GM21515 (cell line): ENCODE results near the gene RAD54L.

Experiments
- ATAC-seq: cut with Tn5 transposase; IDR thresholded peaks from one replicate; pipeline ENCODE4 v1.9.1; 2021; ENCODE audit not compliant: unreplicated experiment

Gene RAD54L

DNA sequence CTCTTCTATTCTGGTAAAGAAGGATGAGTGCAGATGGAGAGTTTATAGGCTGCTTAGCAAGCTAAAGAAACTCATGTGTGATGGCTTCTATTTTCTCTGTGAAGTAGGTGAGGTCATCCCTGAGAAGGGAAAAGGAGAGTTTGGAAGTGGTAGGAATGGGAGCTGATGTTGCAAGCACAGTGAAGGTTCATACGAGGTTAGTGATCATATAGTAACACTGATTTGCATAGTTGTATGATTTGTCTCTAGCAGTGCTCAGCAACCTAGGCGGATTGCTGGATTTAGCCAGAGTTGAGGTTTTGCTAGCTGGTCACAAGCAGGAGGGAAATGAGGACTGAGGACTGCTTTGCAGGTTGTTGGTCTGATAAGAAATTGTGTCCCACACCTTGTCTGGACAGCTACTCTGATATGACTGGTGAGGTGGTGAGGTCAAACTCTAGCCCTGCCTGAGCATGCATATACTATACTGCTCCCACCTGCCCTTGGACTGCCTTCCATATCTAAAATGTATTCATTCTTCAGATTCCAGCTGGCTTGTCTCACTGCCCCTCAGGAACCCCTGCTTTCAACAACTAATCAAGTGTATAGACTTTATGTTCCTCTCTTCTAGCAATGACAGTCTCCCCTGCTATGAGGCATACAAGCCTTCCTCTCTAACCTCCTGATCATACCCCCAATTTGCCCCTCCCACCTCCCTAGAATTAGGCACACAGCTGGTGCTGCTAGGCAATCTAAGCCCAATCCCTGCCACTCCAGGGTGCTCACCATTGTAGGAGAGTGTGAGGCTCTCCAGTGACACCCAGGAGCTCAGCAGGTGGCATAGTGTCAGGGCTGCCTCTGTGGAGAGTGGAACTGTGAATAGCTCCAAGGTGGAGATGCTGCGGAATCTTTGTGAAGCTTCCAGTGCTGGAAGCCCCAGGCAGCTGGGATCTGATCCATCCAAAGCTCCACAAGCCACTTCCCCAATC lies 37.3 kb downstream of the RAD54L start:
- ATAC-seq = no peak

DNA sequence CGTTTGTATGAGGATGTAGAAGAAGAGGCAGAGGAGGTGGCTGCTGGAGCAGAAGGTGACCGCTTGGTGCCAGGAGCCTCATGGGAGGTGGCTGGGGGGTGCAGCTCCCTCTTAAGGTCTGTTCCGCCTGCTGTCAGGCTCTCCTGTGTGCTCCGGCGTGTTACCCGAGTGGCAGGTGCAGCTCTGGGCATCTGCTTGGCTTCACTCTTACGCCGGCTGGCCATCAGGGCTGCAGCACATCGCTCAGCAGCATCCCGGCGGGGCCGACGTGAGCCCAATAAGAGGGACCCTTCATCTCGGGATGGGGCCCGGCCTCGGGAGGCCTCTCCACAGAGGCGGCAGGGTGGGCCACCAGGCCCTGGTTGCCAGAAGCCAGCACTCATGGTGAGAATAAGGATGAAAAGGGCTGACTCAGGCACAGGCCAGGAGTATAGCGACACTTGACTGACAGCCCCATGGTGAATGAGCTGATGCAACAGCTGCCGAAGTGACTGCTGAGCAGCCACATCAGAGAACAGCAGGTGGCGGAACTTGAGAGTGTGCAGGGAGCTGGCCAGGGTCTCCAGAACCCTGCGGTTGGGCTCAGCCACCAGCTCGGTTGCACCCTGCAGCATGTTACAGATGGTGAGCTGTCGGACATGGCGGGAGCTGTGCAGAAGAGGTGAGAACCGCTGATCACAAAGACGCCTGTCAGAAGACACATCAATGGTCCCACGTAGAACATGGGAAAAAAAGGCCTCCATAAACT lies 38.3 kb downstream of the RAD54L start:
- no peak for ATAC-seq

DNA sequence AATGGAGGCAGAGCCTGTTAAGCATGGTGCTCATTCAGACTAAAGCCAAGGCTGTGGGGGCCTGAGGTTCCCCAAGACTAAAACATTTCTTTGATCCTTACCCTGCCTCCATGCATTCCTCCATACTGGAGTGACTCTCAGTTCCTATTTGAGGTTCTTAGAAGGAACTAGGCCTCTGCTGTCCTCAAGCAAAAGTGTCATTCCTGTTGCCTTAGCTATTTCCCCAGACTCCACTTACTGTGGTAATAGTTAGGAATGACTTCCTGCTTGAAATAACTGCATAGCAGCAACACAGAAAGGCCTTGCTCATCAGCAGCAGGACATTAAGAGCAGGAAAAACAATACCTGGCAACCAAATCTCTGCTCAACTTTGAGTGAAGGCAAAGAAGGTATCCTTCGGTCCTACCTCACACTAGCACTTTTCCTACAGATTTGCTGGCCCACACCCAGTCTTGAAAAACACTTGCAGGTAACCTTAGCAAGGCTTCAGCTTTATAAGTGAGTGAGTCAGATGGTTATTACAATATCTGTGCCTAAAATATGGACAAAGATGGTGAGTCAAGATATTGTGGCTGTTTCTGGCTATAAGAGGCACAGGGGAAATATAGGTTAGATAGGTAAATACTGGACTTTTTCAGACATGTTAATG lies 41.0 kb downstream of the RAD54L start:
- ATAC-seq = no peak

DNA sequence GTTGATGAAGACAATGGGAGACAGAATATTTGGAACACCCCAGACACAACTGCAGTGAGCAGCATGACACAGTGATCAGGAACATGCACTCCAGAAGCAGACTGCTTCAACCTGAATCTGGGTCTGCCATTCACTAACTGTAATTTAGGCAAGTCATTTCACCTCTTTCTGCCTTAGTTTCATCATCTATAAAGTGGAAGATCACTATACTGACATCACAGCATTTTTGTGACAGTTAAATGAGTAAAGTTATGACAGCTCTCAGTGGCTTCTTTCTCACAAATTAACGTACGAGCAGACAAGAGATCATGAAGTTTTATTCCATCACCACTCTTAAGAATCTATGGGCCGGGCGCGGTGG lies 41.6 kb downstream of the RAD54L start:
- no peak for ATAC-seq

DNA sequence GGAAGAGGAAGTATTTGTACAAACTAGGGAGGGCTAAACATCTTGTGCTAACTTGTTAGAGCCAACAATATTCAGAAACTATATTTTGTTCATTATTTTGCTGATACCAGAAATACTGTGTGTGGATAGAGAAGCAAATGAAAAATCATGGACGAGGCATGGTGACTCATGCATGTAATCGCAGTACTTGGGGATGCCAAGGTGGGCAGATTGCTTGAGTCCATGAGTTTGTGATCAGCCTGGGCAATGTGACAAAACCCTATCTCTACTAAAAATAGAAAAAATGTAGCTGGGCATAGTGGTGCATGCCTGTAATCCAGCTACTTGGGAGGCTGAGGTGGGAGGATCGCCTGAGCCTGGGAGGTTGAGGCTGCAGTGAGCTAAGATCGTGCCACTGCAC lies 42.4 kb downstream of the RAD54L start:
- ATAC-seq = no peak

DNA sequence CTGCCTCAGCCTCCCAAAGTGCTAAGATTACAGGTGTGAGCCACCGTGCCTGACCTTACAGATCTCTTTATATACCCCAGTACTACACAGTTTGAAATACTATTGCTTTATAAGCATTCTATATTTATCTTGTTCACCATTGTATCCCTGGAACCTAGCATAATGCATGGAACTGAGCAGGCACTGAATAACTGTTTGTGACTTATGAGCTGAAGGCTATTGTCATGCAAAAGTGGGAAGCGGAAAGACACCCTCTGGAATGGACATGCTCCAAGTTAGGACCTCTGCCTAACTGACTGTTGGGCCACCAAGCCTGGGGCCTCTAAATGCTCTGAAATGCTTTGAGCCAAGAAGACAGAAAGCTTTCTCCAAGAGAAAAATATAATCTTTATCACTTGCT lies 47.7 kb downstream of the RAD54L start:
- ATAC-seq = no peak

DNA sequence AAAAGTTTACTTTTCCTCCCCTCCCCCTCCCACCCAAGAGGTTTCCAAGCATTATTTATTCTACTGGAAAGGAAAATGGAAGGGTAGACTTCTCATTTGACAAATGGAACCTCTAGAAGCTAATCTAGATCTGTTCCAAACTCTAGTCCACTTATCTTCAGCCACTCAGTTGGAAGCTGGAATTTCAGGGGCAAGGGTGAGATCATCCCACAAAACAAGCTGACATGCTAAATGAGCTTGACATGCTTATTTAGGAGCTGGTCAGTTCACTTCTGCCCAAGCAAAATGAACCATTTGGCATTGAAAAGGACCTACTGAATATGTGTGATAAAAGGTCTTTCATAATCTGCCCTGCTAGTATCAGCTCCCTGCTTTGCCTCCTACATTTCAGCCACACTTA lies 50.8 kb downstream of the RAD54L start:
- no peak for ATAC-seq

DNA sequence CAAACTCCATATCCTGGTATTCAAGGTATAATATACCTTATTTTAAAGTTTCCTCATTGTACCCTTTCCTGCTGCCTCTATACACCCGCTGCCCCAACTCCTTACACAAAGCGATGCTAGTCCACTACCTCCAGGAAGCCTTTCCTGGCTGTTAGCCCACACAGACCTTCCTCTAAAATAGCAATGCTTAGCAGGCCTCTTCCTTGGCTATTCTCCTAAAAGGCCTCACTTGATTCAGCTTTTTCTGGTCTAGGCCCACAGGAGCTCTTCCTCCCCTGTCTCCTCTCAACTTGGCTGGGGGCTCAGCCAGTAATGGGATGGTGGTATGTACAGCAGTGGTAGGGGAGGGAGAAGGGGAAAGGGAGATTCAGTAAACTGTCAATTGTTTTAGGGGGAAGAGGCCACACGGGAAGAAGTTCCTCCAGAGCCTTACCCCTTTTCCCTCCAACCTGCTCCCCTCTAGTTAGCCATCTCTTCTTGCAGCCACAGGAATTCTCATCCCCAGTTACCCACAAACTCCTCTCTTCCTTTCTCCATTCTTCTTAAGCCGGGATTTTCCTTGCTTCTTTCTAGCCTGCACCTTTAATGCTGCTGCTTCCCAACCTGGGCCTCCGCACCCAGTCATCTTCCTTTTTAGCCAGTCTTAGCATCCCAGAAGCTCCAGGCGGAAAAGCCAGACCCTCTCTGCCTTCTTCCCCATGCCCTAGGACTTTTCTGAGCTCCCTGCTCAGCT lies 53.3 kb downstream of the RAD54L start:
- ATAC-seq = no peak

DNA sequence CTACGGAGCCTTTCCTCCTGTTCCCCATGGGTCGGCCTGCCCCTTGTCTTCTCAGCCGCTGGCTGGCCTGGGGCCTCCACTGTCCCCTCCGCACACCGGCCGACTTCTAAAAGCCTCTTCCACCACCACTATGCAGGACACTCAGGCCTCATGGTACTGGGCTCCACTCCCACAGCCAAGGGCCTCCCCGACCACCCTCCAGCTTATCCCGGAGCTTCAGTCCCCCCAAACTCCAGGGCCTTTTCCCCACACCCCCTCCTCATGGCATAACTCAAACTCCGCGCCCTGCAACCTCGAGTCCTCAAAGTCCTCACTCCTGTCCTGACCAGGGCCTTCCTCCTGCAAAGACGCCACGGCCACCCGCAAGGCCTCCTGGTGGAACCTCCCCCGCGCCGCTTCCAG lies 53.8 kb downstream of the RAD54L start:
- no peak for ATAC-seq

DNA sequence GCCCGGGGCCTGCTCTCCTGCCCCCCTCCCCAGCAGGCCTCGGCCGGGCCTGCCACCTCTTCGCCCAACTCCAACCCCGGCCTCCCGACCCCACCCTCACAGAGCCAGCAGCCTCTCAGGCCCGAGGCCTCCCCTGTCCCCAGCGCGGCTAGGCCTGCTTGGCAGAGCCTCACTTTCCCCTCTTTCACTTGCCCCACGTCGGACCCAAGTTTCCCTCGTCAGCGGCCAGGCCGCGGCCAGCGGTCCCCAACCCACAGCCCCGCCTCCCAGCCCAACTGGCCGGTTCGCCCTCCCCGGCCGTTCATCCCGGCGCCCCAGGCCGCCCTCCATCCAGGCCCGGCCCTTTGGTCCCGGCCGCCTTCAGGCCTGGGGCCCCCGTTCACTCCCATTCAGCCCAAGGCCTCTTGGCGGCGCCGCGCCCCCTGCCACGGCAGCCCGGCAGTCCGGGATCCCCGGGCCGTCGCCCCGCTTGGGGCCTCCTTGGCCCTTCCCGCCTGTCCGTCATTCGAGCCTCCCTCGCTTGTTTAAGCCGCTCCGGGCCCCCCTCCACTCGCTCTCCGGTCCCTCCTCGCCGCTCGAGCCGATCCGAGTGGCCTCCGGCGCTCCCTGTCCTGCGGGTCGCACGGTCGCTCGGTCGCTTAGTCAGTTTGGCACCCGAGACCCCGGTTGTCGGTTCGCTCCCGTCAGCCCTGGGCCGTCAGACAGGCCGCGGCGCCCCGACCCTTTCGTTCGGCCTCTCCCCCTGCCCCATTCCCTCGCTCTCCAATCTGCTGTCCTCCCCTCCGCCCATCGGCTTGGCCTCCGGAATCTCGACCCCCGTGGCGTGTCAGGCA lies 54.5 kb downstream of the RAD54L start:
- no peak for ATAC-seq

DNA sequence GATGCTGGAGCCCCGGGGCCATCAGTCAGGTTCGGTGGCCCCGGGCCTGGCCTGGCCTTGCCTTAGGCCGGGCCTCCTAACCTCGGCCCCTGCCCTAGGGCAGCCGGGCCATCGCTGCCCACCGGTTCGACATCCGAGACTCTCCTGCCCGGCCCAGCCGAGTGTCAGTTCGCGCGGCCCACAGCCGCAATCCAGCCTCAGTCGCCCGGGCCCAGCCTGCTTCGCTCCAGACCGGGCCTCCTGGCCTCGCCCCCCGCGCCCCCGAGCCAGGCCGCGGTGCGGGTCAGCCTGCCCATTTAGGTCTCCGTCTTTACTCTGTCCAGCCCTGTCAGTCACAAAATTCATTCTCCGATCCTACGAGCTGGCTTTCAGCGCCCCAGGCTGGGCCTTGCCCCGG lies 55.1 kb downstream of the RAD54L start:
- peak; percentile 8 for ATAC-seq

DNA sequence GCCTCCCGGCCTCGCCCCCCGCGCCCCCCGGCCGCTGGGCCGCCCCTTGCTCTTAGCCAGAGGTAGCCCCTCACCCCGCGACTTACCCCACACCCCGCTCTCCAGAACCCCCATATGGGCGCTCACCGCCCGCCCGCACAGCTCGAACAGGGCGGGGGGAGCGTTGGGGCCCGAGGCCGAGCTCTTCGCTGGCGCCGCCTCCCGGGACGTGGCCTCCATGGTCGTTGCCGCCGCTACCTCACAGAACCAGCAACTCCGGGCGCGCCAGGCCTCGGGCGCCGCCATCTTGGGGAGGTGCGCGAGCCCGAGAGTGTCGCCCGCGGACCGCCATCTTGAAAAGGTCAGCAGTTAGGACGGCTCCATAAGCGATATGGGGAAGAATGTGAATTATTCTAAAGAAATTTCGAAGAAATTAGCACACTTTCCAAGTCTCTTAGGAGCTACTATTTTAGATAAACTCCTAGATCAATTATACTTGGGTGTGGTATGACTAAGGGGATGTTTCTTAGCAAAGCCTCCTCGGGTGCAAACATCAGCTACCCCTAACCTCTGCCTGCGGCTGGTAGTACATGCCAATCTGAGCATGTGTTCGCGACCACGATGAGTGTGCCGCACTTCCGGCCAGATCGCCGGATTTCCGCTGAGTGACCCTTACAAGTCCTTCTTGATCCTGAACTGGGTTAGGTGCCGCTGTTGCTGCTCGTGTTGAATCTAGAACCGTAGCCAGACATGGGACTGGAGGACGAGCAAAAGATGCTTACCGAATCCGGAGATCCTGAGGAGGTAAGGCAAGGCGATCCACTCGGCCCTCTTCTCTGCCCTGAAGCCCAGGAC lies 55.7 kb downstream of the RAD54L start, which contains the start of the genes LRRC41 and UQCRH:
LRRC41 (minus strand) TSS at position 579 of the 834 bp plus-strand sequence; CDS start at position 285, 294 bp downstream.
UQCRH (plus strand) TSS at position 661 of the 834 bp plus-strand sequence; CDS start at position 730, 69 bp downstream.
- ATAC-seq = peak; percentile 81

DNA sequence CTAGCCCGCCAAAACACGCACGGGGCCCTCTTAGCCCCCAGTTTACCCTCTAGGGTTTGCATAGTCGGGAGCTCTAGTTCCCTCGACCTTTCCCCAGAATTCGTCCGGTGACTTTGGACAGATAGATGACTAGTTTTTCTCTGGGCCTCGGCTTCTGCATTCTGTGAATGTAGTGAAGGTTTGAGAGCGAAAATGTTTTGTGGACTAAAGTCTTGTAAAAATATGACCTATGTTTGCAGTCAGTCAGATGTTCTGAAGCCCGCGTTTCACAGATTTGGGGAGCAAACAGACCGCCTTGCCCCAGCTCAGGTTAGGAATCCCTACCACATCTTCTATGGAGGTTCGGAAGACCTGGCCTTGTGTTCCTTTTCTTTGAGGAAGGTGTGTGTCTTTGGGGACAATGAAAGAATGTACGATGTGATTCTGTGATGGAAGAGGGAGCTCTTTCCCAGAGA lies 56.3 kb downstream of the RAD54L start:
- ATAC-seq = no peak

DNA sequence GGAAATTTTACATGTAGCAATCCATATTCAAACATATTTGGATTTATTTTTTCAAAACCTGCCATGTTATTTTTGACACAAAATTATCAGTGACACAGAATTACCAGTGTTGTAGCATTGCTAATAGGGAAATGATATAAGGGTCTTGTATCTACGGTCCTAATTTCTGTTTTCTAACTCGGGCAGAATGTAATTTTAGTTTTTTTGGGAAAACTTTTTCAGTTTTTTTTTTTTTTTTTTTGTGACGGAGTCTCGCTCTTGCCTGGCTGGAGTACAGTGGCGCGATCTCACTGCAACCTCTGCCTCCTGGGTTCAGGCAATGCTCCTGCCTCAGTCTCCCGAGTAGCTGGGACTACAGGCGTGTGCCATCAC lies 58.6 kb downstream of the RAD54L start:
- no peak for ATAC-seq

DNA sequence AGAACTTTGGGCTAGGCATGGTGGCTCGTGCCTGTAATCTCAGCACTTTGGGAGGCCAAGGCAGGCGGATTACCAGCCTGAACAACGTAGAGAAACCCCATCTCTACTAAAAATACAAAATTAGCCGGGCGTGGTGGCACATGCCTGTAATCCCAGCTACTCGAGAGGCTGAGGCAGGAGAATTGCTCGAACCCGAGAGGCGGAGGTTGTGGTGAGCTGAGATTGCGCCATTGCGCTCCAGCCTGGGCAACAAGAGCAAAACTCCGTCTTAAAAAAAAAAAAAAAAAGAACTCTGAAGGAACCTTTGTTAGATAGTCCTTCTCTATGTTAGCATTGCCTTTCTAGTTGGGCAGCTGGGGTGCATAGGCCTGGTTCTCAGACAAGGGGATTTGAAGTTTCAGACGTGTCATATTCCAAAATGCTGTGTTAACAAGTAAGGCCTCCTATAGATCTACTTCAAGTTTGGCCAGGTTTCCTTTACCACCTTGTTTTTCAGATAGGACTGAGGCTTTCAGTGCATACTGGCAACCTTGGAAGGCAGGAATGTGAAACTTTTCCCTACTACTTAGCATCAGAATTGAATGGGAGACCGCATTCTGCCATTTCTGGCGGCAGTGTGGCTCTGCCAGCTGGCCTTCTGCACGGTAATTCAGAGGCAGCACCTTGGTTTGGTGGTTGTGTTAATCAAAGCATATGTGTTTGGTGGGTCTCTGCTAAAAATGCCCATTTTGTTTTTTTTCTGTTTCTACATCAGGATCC lies 62.0 kb downstream of the RAD54L start:
- ATAC-seq = no peak

DNA sequence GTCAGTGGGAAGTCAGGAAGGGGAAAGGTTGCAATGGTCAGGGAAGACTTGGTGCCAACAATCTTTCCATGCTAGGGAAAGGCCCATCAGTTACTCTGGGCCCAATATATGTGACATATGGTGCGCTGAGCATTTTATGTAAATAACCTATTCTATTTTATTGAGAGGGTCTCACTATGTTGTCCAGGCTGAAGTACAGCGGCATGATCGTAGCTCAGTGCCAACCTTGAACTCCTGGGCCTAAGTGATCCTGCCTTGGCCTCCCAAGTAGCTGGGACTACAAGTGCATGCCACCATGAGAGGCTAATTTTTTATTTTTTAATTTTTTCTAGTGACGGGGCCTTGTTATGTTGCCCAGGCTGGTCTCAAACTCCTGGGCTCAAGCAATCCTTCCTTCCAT lies 62.8 kb downstream of the RAD54L start:
- no peak for ATAC-seq

DNA sequence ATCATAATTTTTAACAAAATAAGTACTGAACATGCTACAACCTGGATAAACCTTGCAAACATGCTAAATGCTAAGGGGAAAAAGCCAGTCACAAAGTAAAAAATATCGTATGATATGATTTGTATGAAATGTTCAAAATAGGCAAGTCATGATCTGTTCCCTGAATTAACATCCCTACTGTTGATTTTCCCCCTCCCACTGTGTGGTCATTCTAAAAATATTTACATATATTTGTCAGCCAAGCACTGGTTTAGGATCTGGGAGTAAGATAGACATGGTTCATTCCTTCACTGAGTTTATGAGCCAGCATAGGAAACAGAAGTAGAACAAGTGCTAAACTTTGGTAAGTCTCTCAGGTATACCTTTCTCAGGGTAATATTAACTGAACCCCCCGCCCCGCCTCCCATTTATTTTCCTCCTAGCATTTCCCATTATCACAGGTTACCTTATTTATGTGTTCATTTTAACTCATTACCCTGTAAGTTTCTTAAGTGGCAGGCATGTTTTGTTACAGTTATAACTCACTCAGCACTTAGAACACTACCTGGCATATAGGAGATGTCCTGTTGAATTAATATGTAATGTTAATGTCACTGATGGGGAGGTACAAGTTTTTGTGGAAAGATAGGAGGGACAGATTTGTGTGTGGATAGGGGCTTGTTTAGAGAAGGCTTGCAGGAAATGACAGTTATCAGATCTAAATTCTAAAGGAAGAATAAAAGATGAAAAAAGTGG lies 68.3 kb downstream of the RAD54L start:
- no peak for ATAC-seq

DNA sequence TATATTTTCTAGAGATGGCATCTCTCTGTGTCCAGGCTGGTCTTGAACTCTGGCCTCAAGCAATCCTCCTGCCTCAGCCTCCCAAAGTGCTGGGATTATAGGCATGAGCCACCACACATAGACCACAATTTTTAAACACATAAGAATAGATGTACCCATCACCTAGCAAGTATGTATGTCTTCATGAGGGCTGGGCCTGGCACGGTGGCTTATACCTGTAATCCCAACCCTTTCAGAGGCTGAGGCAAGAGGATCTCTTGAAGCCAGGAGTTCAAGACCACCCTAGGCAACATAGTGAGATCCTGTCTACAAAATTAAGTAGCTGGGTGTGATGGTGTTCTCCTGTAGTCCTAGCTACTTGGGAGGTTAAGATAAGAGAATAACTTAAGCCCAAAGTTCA lies 69.8 kb downstream of the RAD54L start:
- no peak for ATAC-seq
